GM11168 (cell line): ENCODE results near the gene GZMA.
"Not testable (repeated sequence)": the region's sequence is repeated elsewhere in the genome, so short reads cannot be mapped to it uniquely, and the experiment has no call there.

Experiments used
- in situ Hi-C: fragments of 300-500 bp; cut with MboI; formaldehyde crosslinking; loops from one replicate; pipeline ENCODE4 v1.12.0; 2022; ENCODE audit warnings: low sequenced_read_pairs; ENCODE audit not compliant: unreplicated experiment

The GZMA gene

GRCh38 chr5:55105976-55106375, 3.5 kb downstream of the GZMA start:
- in situ Hi-C loops, result not testable (repeated sequence)

- in situ Hi-C loops, result no loop called here
These were observed 6.2 kb downstream of the GZMA start for GRCh38 chr5:55108661-55109060.

- in situ Hi-C loops, result no loop called here
These were observed 7.8 kb downstream of the GZMA start for GRCh38 chr5:55110217-55110616.

- in situ Hi-C loops, result no loop called here
These were observed 10.9 kb downstream of the GZMA start for GRCh38 chr5:55113327-55113726.

- in situ Hi-C loops, result no loop called here
These were observed 11.6 kb downstream of the GZMA start for GRCh38 chr5:55114061-55114460.

GRCh38 chr5:55123365-55123764, 20.9 kb downstream of the GZMA start:
- in situ Hi-C loops, result no loop called here

GRCh38 chr5:55134053-55134722, 31.7 kb downstream of the GZMA start:
- in situ Hi-C loops, result no loop called here

- in situ Hi-C loops, result no loop called here
These were observed 34.1 kb downstream of the GZMA start for GRCh38 chr5:55136521-55136920.

- in situ Hi-C loops, result loop anchor here (5.0 kb wide), 1 partner anchor 199 kb away; no protein-coding TSS in a partner anchor
These were observed 38.6 kb downstream of the GZMA start for GRCh38 chr5:55140908-55141665.

GRCh38 chr5:55141945-55142690, 39.7 kb downstream of the GZMA start:
- in situ Hi-C loops, result loop anchor here (5.0 kb wide), 1 partner anchor 200 kb away; no protein-coding TSS in a partner anchor

- in situ Hi-C loops, result loop anchor here (5.0 kb wide), 1 partner anchor 201 kb away; no protein-coding TSS in a partner anchor
These were observed 41.2 kb downstream of the GZMA start for GRCh38 chr5:55143624-55144023.

- in situ Hi-C loops, result no loop called here
These were observed 43.6 kb downstream of the GZMA start for GRCh38 chr5:55146080-55146479.

GRCh38 chr5:55146543-55147151, 44.2 kb downstream of the GZMA start:
- in situ Hi-C loops, result no loop called here

- in situ Hi-C loops, result no loop called here
These were observed 46.9 kb downstream of the GZMA start for GRCh38 chr5:55149308-55149795.

GRCh38 chr5:55151923-55152842, 49.7 kb downstream of the GZMA start:
- in situ Hi-C loops, result no loop called here

GRCh38 chr5:55154873-55155272, 52.4 kb downstream of the GZMA start:
- in situ Hi-C loops, result no loop called here
